PC-3 (cell line): ENCODE measurements around the gene PIEZO2. TPM values are rescaled to one million over a fixed set of nuclear protein-coding genes. Genes with fewer than 3 reads are reported as not detected.

Source experiments
- ATAC-seq: fragments of 200-7000 bp; cut with Tn5 transposase; 2 replicates; pipeline ENCODE4 v1.9.1; 2020; ENCODE audit warnings: mild to moderate bottlenecking, moderate library complexity
- BruUV-seq: library from RNA; stranded (reverse); fragments of 400-500 nt; replicated peaks from 2 replicates; lab custom pipeline; 2021; lab: Mats Ljungman, UMichigan
- CTCF ChIA-PET: fragments of 300-600 bp; sonication (Branson Sonifier 250); formaldehyde crosslinking; loops from one replicate; lab custom pipeline; 2022; ENCODE audit warnings: antibody characterized with exemption; lab: Charles Lee
- POLR2A ChIA-PET: fragments of 300-600 bp; sonication (Branson Sonifier 250); formaldehyde crosslinking; loops from one replicate; lab custom pipeline; 2022; ENCODE audit warnings: antibody characterized with exemption; ENCODE audit not compliant: unreplicated experiment; lab: Charles Lee
- DNase-seq: peaks from one replicate; pipeline ENCODE4 v3.0.0-alpha.2; 2015
- H2AFZ ChIP-seq: fragments of 300-600 bp; sonication (generic); 2 replicates; pipeline ENCODE4 v1.6.0; 2016; ENCODE audit warnings: antibody characterized with exemption, low read length
- H3F3A ChIP-seq: fragments of 300-600 bp; sonication (generic); one replicate; pipeline ENCODE4 v1.6.0; 2017; ENCODE audit warnings: antibody characterized with exemption, low read length, control low read depth, mild to moderate bottlenecking; ENCODE audit not compliant: unreplicated experiment
- H3K27ac ChIP-seq: fragments of 300-600 bp; sonication (generic); 2 replicates; pipeline ENCODE4 v1.5.1; 2016; ENCODE audit warnings: mild to moderate bottlenecking, low read length
- H3K27me3 ChIP-seq: fragments of 300-600 bp; sonication (generic); 2 replicates; pipeline ENCODE4 v1.6.1; 2016; ENCODE audit warnings: low read length, mixed read lengths
- H3K36me3 ChIP-seq: fragments of 300-600 bp; sonication (generic); 2 replicates; pipeline ENCODE4 v1.6.1; 2016; ENCODE audit warnings: low read depth, mixed run types, low read length, mixed read lengths
- H3K4me1 ChIP-seq: fragments of 300-600 bp; sonication (generic); 2 replicates; pipeline ENCODE4 v1.5.1; 2016; ENCODE audit warnings: low read length; ENCODE audit not compliant: insufficient read depth
- H3K4me2 ChIP-seq: fragments of 300-600 bp; sonication (generic); 2 replicates; pipeline ENCODE4 v1.6.0; 2016; ENCODE audit warnings: low read length
- H3K4me3 ChIP-seq: fragments of 300-600 bp; sonication (generic); 2 replicates; pipeline ENCODE4 v1.5.1; 2016; ENCODE audit warnings: mild to moderate bottlenecking, low read length, mixed read lengths
- H3K79me2 ChIP-seq: fragments of 300-600 bp; sonication (generic); 2 replicates; pipeline ENCODE4 v1.6.1; 2017; ENCODE audit warnings: low read length, mixed read lengths
- H3K9ac ChIP-seq: fragments of 300-600 bp; sonication (generic); 2 replicates; pipeline ENCODE4 v1.6.0; 2016; ENCODE audit warnings: mild to moderate bottlenecking, low read length
- H3K9me2 ChIP-seq: fragments of 300-600 bp; sonication (generic); replicated peaks from 2 replicates; pipeline ENCODE4 v1.6.1; 2016; ENCODE audit warnings: mixed run types, low read length, mixed read lengths
- H3K9me3 ChIP-seq: fragments of 300-600 bp; sonication (generic); 2 replicates; pipeline ENCODE4 v1.6.1; 2016; ENCODE audit warnings: low read length, mixed read lengths
- H4K20me1 ChIP-seq: fragments of 300-600 bp; sonication (generic); 2 replicates; pipeline ENCODE4 v1.6.1; 2016; ENCODE audit warnings: low read length, mixed read lengths
- EZH2 ChIP-seq: fragments of 300-600 bp; sonication (generic); IDR thresholded peaks from one replicate; pipeline ENCODE4 v1.6.1; 2017; ENCODE audit warnings: antibody characterized with exemption, mild to moderate bottlenecking, low read length; ENCODE audit not compliant: unreplicated experiment
- EZH2phosphoT487 ChIP-seq: fragments of 300-600 bp; sonication (generic); IDR thresholded peaks from 2 replicates; pipeline ENCODE4 v1.6.1; 2018; ENCODE audit warnings: mild to moderate bottlenecking, antibody characterized with exemption, low read length, borderline replicate concordance
- intact Hi-C: fragments of 100-400 bp; cut with micrococcal nuclease; formaldehyde crosslinking; loops from 2 replicates; pipeline ENCODE4 v1.9.0; 2023
- total RNA-seq: library from RNA; depleted of rRNA; stranded (reverse); fragments of >200 nt; gene quantifications from 2 replicates; pipeline ENCODE4 v1.2.3, GENCODE V29; 2014
- TF ChIP-seq, protein P1 (sequence below): fragments of 300-600 bp; sonication (generic); conservative IDR thresholded peaks from 2 replicates; pipeline ENCODE4 v1.5.1; 2017; ENCODE audit warnings: antibody characterized with exemption, low read depth, mild to moderate bottlenecking, low read length

Gene PIEZO2
- total RNA-seq, 1 experiment from 2014 or later = not detected

- Histone ChIP-seq H3K4me1 (no peaks in the 10 kb centered on the region), H3K4me2 (no peak overlapping the region), H2AFZ (no peak overlapping the region), H3K27ac (no peak overlapping the region), H4K20me1 (no peaks in the 10 kb centered on the region), H3K9me3 (no peaks in the 10 kb centered on the region), H3K9ac (no peak overlapping the region), H3F3A (no peaks in the 10 kb centered on the region), H3K9me2 (no peaks in the 10 kb centered on the region), H3K79me2 (no peaks in the 10 kb centered on the region), H3K36me3 (no peaks in the 10 kb centered on the region), H3K4me3 (no peak overlapping the region), H3K27me3 (peaks cover 86% of the 10 kb centered on the region)
- CTCF ChIA-PET = interaction anchor here (1.2 to 1.9 kb wide), 2 partner anchors 303 to 595 kb away, joined by 5 to 8 read pairs; no protein-coding TSS in a partner anchor
- POLR2A ChIA-PET = no interaction called here
- TF ChIP-seq EZH2 (no peak), EZH2phosphoT487 (no peak)
- TF ChIP-seq, protein P1, sequence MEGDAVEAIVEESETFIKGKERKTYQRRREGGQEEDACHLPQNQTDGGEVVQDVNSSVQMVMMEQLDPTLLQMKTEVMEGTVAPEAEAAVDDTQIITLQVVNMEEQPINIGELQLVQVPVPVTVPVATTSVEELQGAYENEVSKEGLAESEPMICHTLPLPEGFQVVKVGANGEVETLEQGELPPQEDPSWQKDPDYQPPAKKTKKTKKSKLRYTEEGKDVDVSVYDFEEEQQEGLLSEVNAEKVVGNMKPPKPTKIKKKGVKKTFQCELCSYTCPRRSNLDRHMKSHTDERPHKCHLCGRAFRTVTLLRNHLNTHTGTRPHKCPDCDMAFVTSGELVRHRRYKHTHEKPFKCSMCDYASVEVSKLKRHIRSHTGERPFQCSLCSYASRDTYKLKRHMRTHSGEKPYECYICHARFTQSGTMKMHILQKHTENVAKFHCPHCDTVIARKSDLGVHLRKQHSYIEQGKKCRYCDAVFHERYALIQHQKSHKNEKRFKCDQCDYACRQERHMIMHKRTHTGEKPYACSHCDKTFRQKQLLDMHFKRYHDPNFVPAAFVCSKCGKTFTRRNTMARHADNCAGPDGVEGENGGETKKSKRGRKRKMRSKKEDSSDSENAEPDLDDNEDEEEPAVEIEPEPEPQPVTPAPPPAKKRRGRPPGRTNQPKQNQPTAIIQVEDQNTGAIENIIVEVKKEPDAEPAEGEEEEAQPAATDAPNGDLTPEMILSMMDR = no peak
- no TSS peak for BruUV-seq
- intact Hi-C loops = no loop called here
- DNase-seq (no peak), ATAC-seq (no peak)
These were observed 5.8 kb upstream of the PIEZO2 start for GRCh38 chr18:11155034-11155759.

- Histone ChIP-seq H3K79me2 (no peaks in the 10 kb centered on the region), H3K4me3 (no peak overlapping the region), H3F3A (no peaks in the 10 kb centered on the region), H3K36me3 (no peaks in the 10 kb centered on the region), H3K9me2 (no peaks in the 10 kb centered on the region), H3K9me3 (no peaks in the 10 kb centered on the region), H3K4me1 (no peaks in the 10 kb centered on the region), H3K27ac (no peak overlapping the region), H2AFZ (no peak overlapping the region), H3K4me2 (no peak overlapping the region), H3K9ac (no peak overlapping the region), H4K20me1 (no peaks in the 10 kb centered on the region), H3K27me3 (peaks cover 87% of the 10 kb centered on the region)
- CTCF ChIA-PET = interaction anchor here (1.2 to 1.9 kb wide), 2 partner anchors 303 to 595 kb away, joined by 5 to 8 read pairs; no protein-coding TSS in a partner anchor
- POLR2A ChIA-PET = no interaction called here
- 0 out of 2 replicates have a peak, but pooled peaks have one; percentile 20 for ATAC-seq
- no TSS peak for BruUV-seq
- intact Hi-C loops = loop anchor here (1.0 kb wide), 1 partner anchor 303 kb away; no protein-coding TSS in a partner anchor
- DNase-seq = peak; percentile 54
- TF ChIP-seq, protein P1 = peak; percentile 72
- TF ChIP-seq EZH2phosphoT487 = no peak
These were observed 5.1 kb upstream of the PIEZO2 start for GRCh38 chr18:11154368-11154989.

- no peak overlapping the region for H3K4me3 ChIP-seq
- intact Hi-C loops = no loop called here
- POLR2A ChIA-PET = no interaction called here
These were observed 3.7 kb upstream of the PIEZO2 start for GRCh38 chr18:11153097-11153496.

More at GRCh38 chr18:11153097-11153496, 3.7 kb upstream of the PIEZO2 start:
- CTCF ChIA-PET = no interaction called here
- no peaks in the 10 kb centered on the region for H3K9me2 ChIP-seq
- H3K4me2 ChIP-seq = no peak overlapping the region
- TF ChIP-seq, protein P1 = no peak
- TF ChIP-seq EZH2phosphoT487 (no peak), EZH2 (no peak)
- no peaks in the 10 kb centered on the region for H4K20me1 ChIP-seq
- no peaks in the 10 kb centered on the region for H3F3A ChIP-seq
- H2AFZ ChIP-seq = no peak overlapping the region
- no peaks in the 10 kb centered on the region for H3K36me3 ChIP-seq
- H3K9ac ChIP-seq = no peak overlapping the region
- peaks cover 83% of the 10 kb centered on the region for H3K27me3 ChIP-seq
- DNase-seq (no peak), ATAC-seq (no peak)
- no TSS peak for BruUV-seq
- H3K79me2 ChIP-seq = no peaks in the 10 kb centered on the region
- H3K27ac ChIP-seq = no peak overlapping the region
- H3K9me3 ChIP-seq = no peaks in the 10 kb centered on the region
- H3K4me1 ChIP-seq = no peaks in the 10 kb centered on the region
